OCI-LY3 (cell line): ENCODE results near the gene VPS13D.

ENCODE experiments used
- H2AFZ ChIP-seq: fragments of 200-600, 300-600 bp; shearing (Covaris generic); 2 replicates; pipeline ENCODE4 v1.6.0; 2014; ENCODE audit warnings: antibody characterized with exemption, low read depth, low read length
- H3K27ac ChIP-seq: fragments of 200-600, 300-600 bp; sonication (generic); 2 replicates; pipeline ENCODE4 v1.5.1; 2014; ENCODE audit warnings: mild to moderate bottlenecking, low read length, moderate library complexity, mixed read lengths
- H3K27me3 ChIP-seq: fragments of 200-600, 300-600 bp; sonication (generic); 2 replicates; pipeline ENCODE4 v1.6.1; 2014; ENCODE audit warnings: low read depth, low read length, mixed read lengths
- H3K36me3 ChIP-seq: fragments of 200-600, 300-600 bp; sonication (generic); replicated peaks from 2 replicates; pipeline ENCODE3; 2014; ENCODE audit warnings: low read depth, low read length, mixed read lengths
- H3K4me1 ChIP-seq: fragments of 300-600, 200-600 bp; sonication (generic); 2 replicates; pipeline ENCODE4 v1.6.1; 2014; ENCODE audit warnings: low read length, mixed read lengths
- H3K4me2 ChIP-seq: fragments of 200-600, 300-600 bp; sonication (generic); 2 replicates; pipeline ENCODE4 v1.6.1; 2014; ENCODE audit warnings: low read length, mixed read lengths
- H3K4me3 ChIP-seq: fragments of 300-600, 200-600 bp; sonication (generic); 2 replicates; pipeline ENCODE4 v1.5.1; 2014; ENCODE audit warnings: antibody characterized with exemption, mild to moderate bottlenecking, low read length, moderate library complexity
- H3K79me2 ChIP-seq: fragments of 300-600, 200-600 bp; shearing (Covaris generic); 2 replicates; pipeline ENCODE4 v1.6.1; 2014; ENCODE audit warnings: mild to moderate bottlenecking, low read length, mixed read lengths
- H3K9ac ChIP-seq: fragments of 300-600, 200-600 bp; shearing (Covaris generic); 2 replicates; pipeline ENCODE4 v1.6.0; 2014; ENCODE audit warnings: mild to moderate bottlenecking, low read length, moderate library complexity
- H3K9me3 ChIP-seq: fragments of 200-600, 300-600 bp; shearing (Covaris generic); 2 replicates; pipeline ENCODE4 v1.6.1; 2014; ENCODE audit warnings: low read length, mixed read lengths; ENCODE audit not compliant: insufficient read depth
- H4K20me1 ChIP-seq: fragments of 200-600, 300-600 bp; sonication (generic); 2 replicates; pipeline ENCODE4 v1.6.1; 2016; ENCODE audit warnings: low read length, mixed read lengths; ENCODE audit not compliant: insufficient read depth
- CTCF ChIP-seq: fragments of 200-600, 300-600 bp; sonication (generic); IDR thresholded peaks from 2 replicates; pipeline ENCODE4 v1.5.1; 2014; ENCODE audit warnings: antibody characterized with exemption, low read length, low read depth
- EZH2phosphoT487 ChIP-seq: fragments of 200-600 bp; shearing (Covaris generic); IDR thresholded peaks from 2 replicates; pipeline ENCODE4 v1.6.1; 2018; ENCODE audit warnings: antibody characterized with exemption, mixed run types, low read depth

Gene VPS13D

GRCh38 chr1:12244078-12244477 lies 14.2 kb downstream of the VPS13D start:
- no peak overlapping the region for H2AFZ ChIP-seq
- H3K79me2 ChIP-seq, result no peaks in the 10 kb centered on the region
- H3K9me3 ChIP-seq, result no peaks in the 10 kb centered on the region
- TF ChIP-seq CTCF, result peak; percentile 47
- no peak for TF ChIP-seq EZH2phosphoT487
- peaks cover under 1% of the 10 kb centered on the region for H3K36me3 ChIP-seq
- H3K9ac ChIP-seq, result no peak overlapping the region
- H3K4me3 ChIP-seq, result no peak overlapping the region
- H3K27ac ChIP-seq, result no peak overlapping the region
- H3K4me1 ChIP-seq, result no peaks in the 10 kb centered on the region
- no peak overlapping the region for H3K4me2 ChIP-seq
- no peaks in the 10 kb centered on the region for H3K27me3 ChIP-seq
- no peaks in the 10 kb centered on the region for H4K20me1 ChIP-seq

- Histone ChIP-seq H3K27me3 (no peaks in the 10 kb centered on the region), H3K4me1 (no peaks in the 10 kb centered on the region), H4K20me1 (no peaks in the 10 kb centered on the region), H2AFZ (no peak overlapping the region), H3K4me2 (no peak overlapping the region), H3K27ac (no peak overlapping the region), H3K9me3 (no peaks in the 10 kb centered on the region), H3K79me2 (no peaks in the 10 kb centered on the region), H3K36me3 (peaks cover 3% of the 10 kb centered on the region), H3K9ac (no peak overlapping the region), H3K4me3 (no peak overlapping the region)
- TF ChIP-seq EZH2phosphoT487 (no peak), CTCF (no peak)
Measured at GRCh38 chr1:12244585-12244984, 14.8 kb downstream of the VPS13D start.

- H3K4me1 ChIP-seq, result no peaks in the 10 kb centered on the region
- no peak overlapping the region for H3K4me3 ChIP-seq
- no peak overlapping the region for H3K9ac ChIP-seq
- H2AFZ ChIP-seq, result no peak overlapping the region
- no peak overlapping the region for H3K4me2 ChIP-seq
- peaks cover 3% of the 10 kb centered on the region for H3K36me3 ChIP-seq
- H3K79me2 ChIP-seq, result no peaks in the 10 kb centered on the region
- no peak overlapping the region for H3K27ac ChIP-seq
- no peaks in the 10 kb centered on the region for H4K20me1 ChIP-seq
- no peaks in the 10 kb centered on the region for H3K27me3 ChIP-seq
- no peaks in the 10 kb centered on the region for H3K9me3 ChIP-seq
- TF ChIP-seq CTCF (no peak), EZH2phosphoT487 (no peak)
Measured at GRCh38 chr1:12245116-12245515, 15.3 kb downstream of the VPS13D start.

- no peak overlapping the region for H2AFZ ChIP-seq
- H3K4me2 ChIP-seq, result no peak overlapping the region
- H4K20me1 ChIP-seq, result no peaks in the 10 kb centered on the region
- no peak overlapping the region for H3K4me3 ChIP-seq
- H3K36me3 ChIP-seq, result peaks cover 3% of the 10 kb centered on the region
- no peaks in the 10 kb centered on the region for H3K79me2 ChIP-seq
- no peaks in the 10 kb centered on the region for H3K4me1 ChIP-seq
- no peak overlapping the region for H3K27ac ChIP-seq
- no peaks in the 10 kb centered on the region for H3K27me3 ChIP-seq
- no peaks in the 10 kb centered on the region for H3K9me3 ChIP-seq
- H3K9ac ChIP-seq, result no peak overlapping the region
- TF ChIP-seq CTCF (no peak), EZH2phosphoT487 (no peak)
Measured at GRCh38 chr1:12245733-12246132, 15.9 kb downstream of the VPS13D start.
